Liver (tissue), 9 donors: ENCODE results near the gene CD68. TPM values are rescaled to one million over a fixed set of nuclear protein-coding genes. Genes with fewer than 3 reads are reported as not detected.

Experiments used
- DNase-seq: peaks from one replicate; pipeline ENCODE4 v3.0.0-alpha.2; 2017; ENCODE audit warnings: low spot score
- H3K27ac ChIP-seq, 2 donors: one replicate each; pipeline ENCODE4 v1.7.0; 2013; ENCODE audit warnings: inconsistent platforms in 2 of 2, low read length in 2 of 2, control low read depth in 1 of 2, low read depth in 1 of 2, mild to moderate bottlenecking in 1 of 2
- H3K27me3 ChIP-seq, 4 donors: one replicate each; pipeline versions ENCODE4 v1.6.1 to v1.7.0; 2013; ENCODE audit warnings: low read length in 3 of 4, inconsistent platforms in 1 of 4, mild to moderate bottlenecking in 1 of 4, moderate library complexity in 1 of 4; ENCODE audit not compliant: control insufficient read depth in 4 of 4, insufficient read depth in 4 of 4
- H3K36me3 ChIP-seq, 4 donors: one replicate each; pipeline versions ENCODE4 v1.6.1 to v1.7.0; 2013; ENCODE audit warnings: low read length in 3 of 4, mild to moderate bottlenecking in 3 of 4, low read depth in 1 of 4, moderate library complexity in 1 of 4; ENCODE audit not compliant: control insufficient read depth in 4 of 4, insufficient read depth in 3 of 4
- H3K4me1 ChIP-seq, 4 donors: one replicate each; pipeline versions ENCODE4 v1.6.1 to v1.7.0; 2013; ENCODE audit warnings: low read length in 3 of 4, mild to moderate bottlenecking in 3 of 4, moderate library complexity in 1 of 4; ENCODE audit not compliant: control insufficient read depth in 4 of 4, insufficient read depth in 4 of 4
- H3K4me3 ChIP-seq, 3 donors: one replicate each; pipeline versions ENCODE4 v1.6.1 to v1.7.0; 2013; ENCODE audit warnings: low read length in 3 of 3, control low read depth in 1 of 3, low read depth in 1 of 3, mild to moderate bottlenecking in 1 of 3
- H3K9ac ChIP-seq, 2 donors: one replicate each; pipeline ENCODE4 v1.7.0; 2013; ENCODE audit warnings: low read length in 2 of 2, mild to moderate bottlenecking in 2 of 2, moderate library complexity in 2 of 2, control low read depth in 1 of 2, low read depth in 1 of 2
- H3K9me3 ChIP-seq, 4 donors: one replicate each; pipeline versions ENCODE4 v1.6.1 to v1.7.0; 2013; ENCODE audit warnings: low read length in 3 of 4; ENCODE audit not compliant: control insufficient read depth in 4 of 4
- EGR1 ChIP-seq, 2 donors: IDR thresholded peaks; 2 replicates each; pipeline ENCODE4 v1.6.1; 2016 to 2018; ENCODE audit warnings: antibody characterized with exemption in 2 of 2, low read depth in 2 of 2
- FOXA1 ChIP-seq: IDR thresholded peaks from 2 replicates; pipeline ENCODE4 v1.6.1; 2016; ENCODE audit warnings: antibody characterized with exemption
- FOXA2 ChIP-seq: IDR thresholded peaks from 2 replicates; pipeline ENCODE4 v1.6.1; 2016; ENCODE audit warnings: antibody characterized with exemption
- GABPA ChIP-seq, 2 donors: IDR thresholded peaks in 1 of 2; conservative IDR thresholded peaks in 1 of 2; 2 replicates each; pipeline ENCODE4 v1.6.1; 2016; ENCODE audit warnings: antibody characterized with exemption in 2 of 2, mild to moderate bottlenecking in 1 of 2, moderate library complexity in 1 of 2
- HNF4A ChIP-seq, 2 donors: conservative IDR thresholded peaks; 2 replicates each; pipeline ENCODE4 v1.6.1; 2016; ENCODE audit warnings: antibody characterized with exemption in 2 of 2, mild to moderate bottlenecking in 2 of 2
- HNF4G ChIP-seq: IDR thresholded peaks from 2 replicates; pipeline ENCODE4 v1.6.1; 2016; ENCODE audit warnings: antibody characterized with exemption
- JUND ChIP-seq, 2 donors: IDR thresholded peaks; 2 replicates each; pipeline ENCODE4 v1.6.1; 2016; ENCODE audit warnings: antibody characterized with exemption in 2 of 2
- RAD21 ChIP-seq, 2 donors: IDR thresholded peaks; 2 replicates each; pipeline ENCODE4 v1.6.1; 2016; ENCODE audit warnings: antibody characterized with exemption in 2 of 2, mild to moderate bottlenecking in 2 of 2
- RXRA ChIP-seq, 2 donors: IDR thresholded peaks; 2 replicates each; pipeline ENCODE4 v1.6.1; 2017 to 2018; ENCODE audit warnings: antibody characterized with exemption in 2 of 2, mild to moderate bottlenecking in 1 of 2
- SP1 ChIP-seq: IDR thresholded peaks from 2 replicates; pipeline ENCODE4 v1.6.1; 2018; ENCODE audit warnings: antibody characterized with exemption, mild to moderate bottlenecking
- YY1 ChIP-seq: IDR thresholded peaks from 2 replicates; pipeline ENCODE4 v1.6.1; 2016; ENCODE audit warnings: antibody characterized with exemption, mild to moderate bottlenecking
- WGBS: extraction: QIAGEN DNeasy Blood & Tissue Kit; methylation state at CpG from one replicate; pipeline ENCODE4 v1.1.7; 2013; 5-methylcytosine and 5-hydroxymethylcytosine counted together
- polyA plus RNA-seq, 2 donors: library from polyadenylated mRNA; stranded (reverse) in 1 of 2; unstranded in 1 of 2; fragments of 200-250 nt in 1 of 2; fragments of >200 nt in 1 of 2; fragmentation: Nextera tagmentation in 1 of 2; extraction: Ambion mirVana in 1 of 2; gene quantifications; one replicate each; pipeline versions ENCODE4 v1.2.1 to v1.2.3, GENCODE V29; 2013 to 2015
- total RNA-seq, 2 donors: library from RNA; depleted of rRNA; stranded (reverse); fragments of >200 nt; gene quantifications; one replicate each; pipeline ENCODE4 v1.2.3, GENCODE V29; 2014
- TF ChIP-seq, protein P1 (sequence below): IDR thresholded peaks from 2 replicates; pipeline ENCODE4 v1.6.1; 2016; ENCODE audit warnings: antibody characterized with exemption
- TF ChIP-seq, protein P2 (sequence below): IDR thresholded peaks from 2 replicates; pipeline ENCODE4 v1.6.1; 2016; ENCODE audit warnings: antibody characterized with exemption
- TF ChIP-seq, protein P3 (sequence below): IDR thresholded peaks from 2 replicates; pipeline ENCODE4 v1.6.1; 2016; ENCODE audit warnings: antibody characterized with exemption
- TF ChIP-seq, protein P4 (sequence below): IDR thresholded peaks from 2 replicates; pipeline ENCODE4 v1.6.1; 2016; ENCODE audit warnings: antibody characterized with exemption, mild to moderate bottlenecking
- donor health status: healthy.
- donor health status: healthy.
- donor health status: healthy.
- donor health status: healthy.
- donor health status: healthy.

The CD68 gene
- total and polyA plus RNA-seq, 4 donors: 14.2 to 88.6 (median 33.1) TPM

DNA sequence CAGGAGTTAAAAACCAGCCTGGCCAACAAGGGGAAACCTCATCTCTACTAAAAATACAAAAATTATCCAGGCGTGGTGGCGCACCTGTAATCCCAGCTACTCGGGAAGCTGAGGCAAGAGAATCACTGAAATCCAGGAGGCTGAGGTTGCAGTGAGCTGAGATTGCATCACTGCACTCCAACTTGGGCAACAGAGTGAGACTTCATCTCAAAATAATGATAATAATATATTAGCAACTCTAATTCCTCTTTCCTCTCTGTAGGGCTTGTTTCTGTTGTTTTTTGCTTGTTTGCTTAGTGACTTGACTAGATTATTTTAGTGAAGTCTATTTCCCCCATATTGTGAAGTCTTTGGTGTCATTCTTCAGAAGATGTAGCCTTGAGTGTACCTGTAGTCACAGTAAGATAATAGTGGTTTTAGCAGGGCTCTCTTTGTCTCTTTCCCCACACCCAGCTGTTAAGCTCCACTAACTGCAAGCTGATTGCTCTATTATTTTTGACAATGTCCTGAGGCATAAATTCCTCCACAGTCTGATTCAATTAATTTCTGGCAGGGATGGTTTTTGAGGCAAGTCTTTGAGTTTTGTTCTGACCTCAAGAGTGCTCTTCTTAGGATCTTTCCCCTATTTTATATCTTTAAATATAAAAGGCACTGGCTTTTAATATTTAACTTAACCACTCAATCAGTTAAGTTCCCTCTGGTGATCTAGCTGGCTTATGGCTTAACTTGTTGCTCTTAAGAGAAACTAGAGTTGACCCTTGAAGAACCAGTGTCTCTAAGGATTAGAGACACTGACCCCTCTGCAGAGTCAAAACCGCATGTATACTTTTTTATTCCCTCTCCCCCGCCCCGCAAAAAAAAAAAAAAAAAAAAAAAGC, 49.2 kb upstream of the CD68 start:
- Histone ChIP-seq H3K4me1 (no peaks in the 10 kb centered on the region), H3K27ac (no peak overlapping the region), H3K9me3 (peaks cover 0 to 2% (median 0%) of the 10 kb centered on the region in 4 donors), H3K36me3 (no peaks in the 10 kb centered on the region), H3K27me3 (no peaks in the 10 kb centered on the region), H3K9ac (no peak overlapping the region), H3K4me3 (no peak overlapping the region)
- 91% methylated on average over 6 of the region's 6 CpGs for WGBS
- DNase-seq: no peak
- no peak for TF ChIP-seq RXRA (IDR thresholded peaks at IDR 0.05)
- no peak for TF ChIP-seq HNF4G
- no peak for TF ChIP-seq EGR1 (IDR thresholded peaks at IDR 0.05; ENCODE audit: low read depth in 2 of 2)
- TF ChIP-seq, protein P1, sequence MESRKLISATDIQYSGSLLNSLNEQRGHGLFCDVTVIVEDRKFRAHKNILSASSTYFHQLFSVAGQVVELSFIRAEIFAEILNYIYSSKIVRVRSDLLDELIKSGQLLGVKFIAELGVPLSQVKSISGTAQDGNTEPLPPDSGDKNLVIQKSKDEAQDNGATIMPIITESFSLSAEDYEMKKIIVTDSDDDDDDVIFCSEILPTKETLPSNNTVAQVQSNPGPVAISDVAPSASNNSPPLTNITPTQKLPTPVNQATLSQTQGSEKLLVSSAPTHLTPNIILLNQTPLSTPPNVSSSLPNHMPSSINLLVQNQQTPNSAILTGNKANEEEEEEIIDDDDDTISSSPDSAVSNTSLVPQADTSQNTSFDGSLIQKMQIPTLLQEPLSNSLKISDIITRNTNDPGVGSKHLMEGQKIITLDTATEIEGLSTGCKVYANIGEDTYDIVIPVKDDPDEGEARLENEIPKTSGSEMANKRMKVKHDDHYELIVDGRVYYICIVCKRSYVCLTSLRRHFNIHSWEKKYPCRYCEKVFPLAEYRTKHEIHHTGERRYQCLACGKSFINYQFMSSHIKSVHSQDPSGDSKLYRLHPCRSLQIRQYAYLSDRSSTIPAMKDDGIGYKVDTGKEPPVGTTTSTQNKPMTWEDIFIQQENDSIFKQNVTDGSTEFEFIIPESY: no peak
- TF ChIP-seq FOXA1: no peak
- TF ChIP-seq, protein P2, sequence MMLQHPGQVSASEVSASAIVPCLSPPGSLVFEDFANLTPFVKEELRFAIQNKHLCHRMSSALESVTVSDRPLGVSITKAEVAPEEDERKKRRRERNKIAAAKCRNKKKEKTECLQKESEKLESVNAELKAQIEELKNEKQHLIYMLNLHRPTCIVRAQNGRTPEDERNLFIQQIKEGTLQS: no peak
- TF ChIP-seq FOXA2: no peak
- TF ChIP-seq, protein P3, sequence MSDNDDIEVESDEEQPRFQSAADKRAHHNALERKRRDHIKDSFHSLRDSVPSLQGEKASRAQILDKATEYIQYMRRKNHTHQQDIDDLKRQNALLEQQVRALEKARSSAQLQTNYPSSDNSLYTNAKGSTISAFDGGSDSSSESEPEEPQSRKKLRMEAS: no peak
- TF ChIP-seq RAD21 (IDR thresholded peaks at IDR 0.05): no peak
- no peak for TF ChIP-seq JUND (IDR thresholded peaks at IDR 0.05)
- TF ChIP-seq YY1: no peak
- TF ChIP-seq GABPA (IDR thresholded peaks at IDR 0.05 in 1 of 2, conservative IDR thresholded peaks at IDR 0.05 in 1 of 2): no peak
- TF ChIP-seq, protein P4, sequence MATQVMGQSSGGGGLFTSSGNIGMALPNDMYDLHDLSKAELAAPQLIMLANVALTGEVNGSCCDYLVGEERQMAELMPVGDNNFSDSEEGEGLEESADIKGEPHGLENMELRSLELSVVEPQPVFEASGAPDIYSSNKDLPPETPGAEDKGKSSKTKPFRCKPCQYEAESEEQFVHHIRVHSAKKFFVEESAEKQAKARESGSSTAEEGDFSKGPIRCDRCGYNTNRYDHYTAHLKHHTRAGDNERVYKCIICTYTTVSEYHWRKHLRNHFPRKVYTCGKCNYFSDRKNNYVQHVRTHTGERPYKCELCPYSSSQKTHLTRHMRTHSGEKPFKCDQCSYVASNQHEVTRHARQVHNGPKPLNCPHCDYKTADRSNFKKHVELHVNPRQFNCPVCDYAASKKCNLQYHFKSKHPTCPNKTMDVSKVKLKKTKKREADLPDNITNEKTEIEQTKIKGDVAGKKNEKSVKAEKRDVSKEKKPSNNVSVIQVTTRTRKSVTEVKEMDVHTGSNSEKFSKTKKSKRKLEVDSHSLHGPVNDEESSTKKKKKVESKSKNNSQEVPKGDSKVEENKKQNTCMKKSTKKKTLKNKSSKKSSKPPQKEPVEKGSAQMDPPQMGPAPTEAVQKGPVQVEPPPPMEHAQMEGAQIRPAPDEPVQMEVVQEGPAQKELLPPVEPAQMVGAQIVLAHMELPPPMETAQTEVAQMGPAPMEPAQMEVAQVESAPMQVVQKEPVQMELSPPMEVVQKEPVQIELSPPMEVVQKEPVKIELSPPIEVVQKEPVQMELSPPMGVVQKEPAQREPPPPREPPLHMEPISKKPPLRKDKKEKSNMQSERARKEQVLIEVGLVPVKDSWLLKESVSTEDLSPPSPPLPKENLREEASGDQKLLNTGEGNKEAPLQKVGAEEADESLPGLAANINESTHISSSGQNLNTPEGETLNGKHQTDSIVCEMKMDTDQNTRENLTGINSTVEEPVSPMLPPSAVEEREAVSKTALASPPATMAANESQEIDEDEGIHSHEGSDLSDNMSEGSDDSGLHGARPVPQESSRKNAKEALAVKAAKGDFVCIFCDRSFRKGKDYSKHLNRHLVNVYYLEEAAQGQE: no peak
- no peak for TF ChIP-seq SP1
- TF ChIP-seq HNF4A (conservative IDR thresholded peaks at IDR 0.05): no peak

DNA sequence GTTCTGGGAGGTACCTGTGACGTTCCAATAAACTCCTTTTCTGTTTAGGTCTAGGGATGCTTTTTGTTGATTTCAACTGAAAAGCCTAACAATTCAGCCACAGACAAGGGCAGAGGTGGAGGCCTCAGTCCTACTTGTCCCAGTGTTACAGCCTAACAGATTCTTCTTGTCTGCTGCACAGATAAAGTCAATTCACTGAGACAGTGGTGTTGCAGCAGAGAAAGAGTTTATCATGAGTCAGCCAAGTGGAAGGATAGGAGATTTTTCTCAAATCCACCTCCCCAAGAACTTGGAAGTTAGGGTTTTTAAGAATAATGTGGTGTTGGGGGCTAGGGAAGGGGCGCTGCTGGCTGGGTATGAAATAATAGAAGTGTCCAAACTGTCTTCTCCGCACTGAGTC, 41.4 kb upstream of the CD68 start:
- no peak overlapping the region for H3K9ac ChIP-seq
- H3K36me3 ChIP-seq: no peaks in the 10 kb centered on the region
- TF ChIP-seq FOXA1: no peak
- H3K4me3 ChIP-seq: no peak overlapping the region
- H3K27me3 ChIP-seq: no peaks in the 10 kb centered on the region
- H3K9me3 ChIP-seq: peaks cover 0 to 14% (median 5%) of the 10 kb centered on the region in 4 donors
- WGBS: 77% methylated on average over 3 of the region's 3 CpGs
- H3K27ac ChIP-seq: no peak overlapping the region
- DNase-seq: no peak
- peaks cover 0 to 2% (median 0%) of the 10 kb centered on the region in 4 donors for H3K4me1 ChIP-seq
